Erythroblast (primary cell): ENCODE measurements around the gene SLC2A6.

Experiments
- DNase-seq, 2 experiments: peaks; one replicate each; lab custom pipeline; 2025; lab: John Stamatoyannopoulos, UW
- GATA1 ChIP-seq: IDR thresholded peaks from 2 replicates; pipeline ENCODE4 v1.6.1; 2011; ENCODE audit warnings: low read depth, mild to moderate bottlenecking, control low read depth, low read length, moderate library complexity
- POLR2A ChIP-seq: IDR thresholded peaks from 2 replicates; pipeline ENCODE4 v1.6.1; 2011; ENCODE audit warnings: mild to moderate bottlenecking, low read length

The SLC2A6 gene

DNA sequence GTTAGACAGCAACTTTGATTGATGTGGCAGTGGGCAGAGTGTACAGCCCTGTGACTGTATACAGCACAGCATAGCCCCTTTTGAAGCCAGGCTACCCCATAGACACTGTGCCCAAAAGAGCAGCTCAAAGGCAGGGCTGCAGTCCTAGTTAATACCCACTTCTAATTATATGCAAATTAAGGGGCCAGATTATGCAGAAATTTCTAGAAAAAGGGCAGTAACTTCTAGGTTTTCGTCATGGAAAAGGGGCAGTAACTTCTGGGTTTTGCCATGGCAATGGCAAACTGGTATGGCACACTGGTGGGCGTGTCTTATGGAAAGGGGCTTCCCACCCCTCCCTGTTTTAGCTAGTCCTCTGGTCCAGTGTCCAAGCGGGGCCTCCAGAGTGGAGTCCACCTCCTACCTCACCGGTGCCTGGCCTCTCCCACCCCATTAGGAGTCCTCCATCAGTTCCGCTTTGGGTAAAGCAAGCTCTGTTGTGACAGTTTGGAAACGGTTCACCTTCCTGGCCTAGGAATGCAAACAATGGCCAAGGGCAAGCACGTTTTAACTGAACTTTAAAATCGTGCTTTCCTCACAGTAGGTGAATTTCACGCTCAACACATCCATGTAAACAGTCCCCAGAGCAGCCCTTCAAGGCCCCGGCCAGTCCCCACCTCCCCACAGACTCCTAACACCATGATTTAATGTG lies 51.1 kb downstream of the SLC2A6 start:
- TF ChIP-seq POLR2A (no peak), GATA1 (no peak)
- no peak for DNase-seq

DNA sequence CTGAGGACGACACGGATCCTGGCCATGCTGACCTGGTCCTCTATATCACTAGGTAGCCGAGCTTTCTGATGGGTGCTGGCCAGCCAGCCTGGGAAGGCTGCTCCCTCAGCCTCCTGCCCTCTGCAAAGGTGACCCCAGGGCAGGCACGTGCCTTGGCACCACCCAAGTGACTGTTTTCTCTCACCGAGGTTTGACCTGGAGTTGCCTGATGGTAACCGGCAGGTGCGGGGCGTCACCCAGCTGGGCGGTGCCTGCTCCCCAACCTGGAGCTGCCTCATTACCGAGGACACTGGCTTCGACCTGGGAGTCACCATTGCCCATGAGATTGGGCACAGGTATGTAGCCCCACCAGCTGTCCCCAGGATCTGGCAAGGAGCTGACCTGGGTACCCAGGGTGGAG lies 52.9 kb downstream of the SLC2A6 start:
- TF ChIP-seq GATA1 (no peak), POLR2A (no peak)
- no peak for DNase-seq

DNA sequence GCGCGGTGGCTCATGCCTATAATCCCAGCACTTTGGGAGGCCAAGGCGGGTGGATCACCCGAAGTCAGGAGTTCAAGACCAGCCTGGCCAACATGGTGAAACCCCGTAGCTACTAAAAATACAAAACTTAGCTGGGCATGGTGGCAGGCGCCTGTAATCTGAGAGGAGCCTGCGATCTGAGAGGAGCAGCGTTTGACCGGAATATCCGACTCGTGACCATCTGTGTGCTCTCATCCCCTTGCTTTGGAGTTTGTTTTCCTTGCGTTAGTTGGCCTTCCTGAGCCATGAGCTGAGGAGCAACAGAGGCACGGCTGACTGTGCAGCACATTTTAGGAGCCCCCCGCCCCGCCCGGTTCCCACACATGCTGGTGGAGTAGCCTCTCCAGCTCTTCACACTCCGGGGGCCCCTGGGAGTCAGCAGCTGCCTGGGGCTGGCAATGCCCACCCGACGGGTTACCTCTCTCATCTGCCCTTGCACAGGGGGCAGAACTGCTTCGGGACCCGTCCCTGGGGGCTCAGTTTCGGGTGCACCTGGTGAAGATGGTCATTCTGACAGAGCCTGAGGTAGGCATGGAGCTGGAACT lies 53.8 kb downstream of the SLC2A6 start:
- no peak for DNase-seq
- TF ChIP-seq GATA1 (no peak), POLR2A (no peak)

DNA sequence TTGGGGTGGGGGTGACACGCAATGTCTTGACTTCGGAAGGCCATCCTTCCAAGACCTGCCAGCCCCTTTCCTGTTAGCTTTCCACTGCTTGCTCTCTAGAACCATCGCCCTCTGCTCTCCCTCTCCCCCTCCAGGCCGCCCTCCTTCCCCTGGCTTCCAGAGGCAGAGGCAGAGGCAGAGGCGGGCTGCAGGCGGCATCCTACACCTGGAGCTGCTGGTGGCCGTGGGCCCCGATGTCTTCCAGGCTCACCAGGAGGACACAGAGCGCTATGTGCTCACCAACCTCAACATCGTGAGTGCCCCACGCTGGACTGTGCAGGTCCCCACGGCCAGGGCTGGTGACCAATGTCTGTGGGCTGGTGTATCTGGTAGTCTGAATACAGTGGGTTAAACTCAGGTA lies 54.7 kb downstream of the SLC2A6 start:
- DNase-seq = no peak
- no peak for TF ChIP-seq POLR2A
- TF ChIP-seq GATA1 = no peak

DNA sequence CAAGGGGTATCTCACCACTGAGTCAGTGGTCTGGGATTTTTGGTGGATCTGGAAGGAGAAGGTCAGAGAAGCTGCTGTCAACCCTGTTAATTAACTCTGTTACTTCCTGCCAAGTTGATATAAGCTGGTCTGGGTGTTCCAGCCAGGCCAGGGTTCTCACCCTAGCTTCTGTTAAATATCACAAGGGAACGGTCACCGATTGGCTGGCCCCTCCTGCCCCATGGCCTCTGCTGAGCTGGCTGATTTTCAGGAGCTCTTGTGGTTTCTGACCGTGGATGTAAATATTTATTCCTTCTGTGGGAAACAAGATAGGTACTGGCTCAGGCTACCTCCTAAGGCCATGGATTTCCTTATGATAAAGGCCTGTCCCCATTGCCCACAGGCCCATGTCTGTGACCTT lies 55.7 kb downstream of the SLC2A6 start:
- DNase-seq = no peak
- no peak for TF ChIP-seq POLR2A

DNA sequence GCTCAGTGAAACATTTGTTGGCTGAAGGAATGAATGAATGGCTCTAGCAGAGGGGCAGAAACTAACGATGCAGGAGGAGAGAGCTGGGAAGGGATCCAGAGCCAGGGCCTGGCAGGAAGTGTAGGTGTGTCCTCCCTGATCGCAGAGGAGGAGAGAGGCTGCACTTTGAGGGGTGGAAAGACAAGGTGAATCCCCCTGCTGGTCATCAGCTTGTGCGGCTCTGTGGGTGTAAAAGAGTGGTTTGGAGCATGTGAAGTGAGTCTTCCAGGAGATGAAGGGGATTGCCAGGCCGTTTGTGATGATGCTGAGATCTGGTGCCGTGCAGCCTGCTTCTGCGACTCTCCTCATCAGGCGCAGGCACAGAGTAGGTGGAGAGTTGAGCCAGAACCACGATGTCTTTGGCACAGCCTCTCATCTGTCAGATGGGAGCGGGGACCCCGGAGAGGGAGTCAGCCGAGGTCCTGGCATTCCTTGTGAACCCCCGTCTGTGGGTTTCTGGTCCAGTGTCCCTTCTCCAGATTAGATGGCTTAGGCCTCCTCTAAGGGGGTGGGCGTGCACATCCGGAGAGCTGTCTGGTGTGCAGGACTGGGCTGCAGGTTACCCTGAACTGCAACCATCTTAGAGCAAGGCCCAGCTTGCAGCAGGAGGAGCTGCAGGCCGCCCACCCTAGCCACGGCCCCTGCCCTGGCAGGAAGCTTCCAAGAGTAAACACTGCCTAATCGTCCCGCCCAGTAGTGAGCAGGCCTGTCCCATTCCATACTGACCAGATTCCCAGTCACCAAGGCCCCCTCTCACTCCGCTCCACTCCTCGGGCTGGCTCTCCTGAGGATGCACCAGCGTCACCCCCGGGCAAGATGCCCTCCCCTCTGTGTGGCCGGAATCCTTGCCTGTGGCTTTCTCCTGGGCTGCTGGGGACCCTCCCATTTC lies 57.0 kb downstream of the SLC2A6 start, which contains the start of gene ADAMTS13:
Gene ADAMTS13, plus strand, starts transcription at position 753 of the 928 bp plus-strand sequence. Its CDS starts 77 bp downstream, at position 830.
- TF ChIP-seq POLR2A (no peak), GATA1 (no peak)
- no peak for DNase-seq
